ENCODE data around the gene FOXL2. TPM values are rescaled to one million over a fixed set of nuclear protein-coding genes. Genes with fewer than 3 reads are reported as not detected.

The FOXL2 gene
- total RNA-seq, 1 donor from 2014 or later, result not detected

DNA sequence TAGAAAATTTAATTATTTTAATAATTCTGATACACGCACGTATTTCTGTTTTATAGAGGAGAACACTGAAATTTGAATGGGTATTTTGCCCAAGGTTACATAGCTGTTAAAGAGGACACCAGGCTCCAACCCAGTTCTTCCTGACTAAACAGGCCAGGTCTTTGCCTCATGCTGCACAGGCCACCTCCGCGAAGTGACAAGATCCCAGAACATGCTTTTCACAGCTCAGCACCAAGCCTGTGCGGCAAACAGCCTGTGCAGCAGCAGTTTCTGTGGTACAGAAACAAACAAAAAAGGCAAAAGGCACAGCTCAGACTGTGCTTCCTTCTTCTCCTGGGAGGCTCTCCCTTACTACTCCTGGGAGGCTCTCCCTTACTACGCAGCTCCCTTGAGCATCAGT is 6.5 kb downstream of the FOXL2 start:
- H4K20me1 ChIP-seq (ENCODE audit: low read depth), result peaks cover 90% of the 10 kb centered on the region
- Mint-ChIP-seq H3K27me3 (ENCODE audit: insufficient read depth, low read depth) (peaks cover 92% of the 10 kb centered on the region), H3K4me3 (no peak overlapping the region), H3K4me1 (peaks cover 43% of the 10 kb centered on the region), H3K9me3 (no peaks in the 10 kb centered on the region), H3K36me3 (no peaks in the 10 kb centered on the region), H3K27ac (no peak overlapping the region)
- no peak overlapping the region for H3K9ac ChIP-seq
- H3K79me2 ChIP-seq (ENCODE audit: low read depth), result no peaks in the 10 kb centered on the region
- peaks cover 100% of the 10 kb centered on the region for H3K27me3 ChIP-seq
- H3K9me3 ChIP-seq (ENCODE audit: low read depth), result no peaks in the 10 kb centered on the region
- H3K4me1 ChIP-seq, result peaks cover 43% of the 10 kb centered on the region
- no peak overlapping the region for H3K4me2 ChIP-seq
- no peaks in the 10 kb centered on the region for H3K36me3 ChIP-seq
- no peak for DNase-seq (ENCODE audit: low spot score)
- no peak overlapping the region for H2AFZ ChIP-seq (replicated peaks)
- H3K27ac ChIP-seq, result no peak overlapping the region
- H3F3A ChIP-seq (ENCODE audit: low read depth), result peaks cover 38% of the 10 kb centered on the region
- TF ChIP-seq EZH2 (IDR thresholded peaks at IDR 0.05), result no peak
- no peak for TF ChIP-seq EZH2phosphoT487 (IDR thresholded peaks at IDR 0.05)
- TF ChIP-seq, protein P1, sequence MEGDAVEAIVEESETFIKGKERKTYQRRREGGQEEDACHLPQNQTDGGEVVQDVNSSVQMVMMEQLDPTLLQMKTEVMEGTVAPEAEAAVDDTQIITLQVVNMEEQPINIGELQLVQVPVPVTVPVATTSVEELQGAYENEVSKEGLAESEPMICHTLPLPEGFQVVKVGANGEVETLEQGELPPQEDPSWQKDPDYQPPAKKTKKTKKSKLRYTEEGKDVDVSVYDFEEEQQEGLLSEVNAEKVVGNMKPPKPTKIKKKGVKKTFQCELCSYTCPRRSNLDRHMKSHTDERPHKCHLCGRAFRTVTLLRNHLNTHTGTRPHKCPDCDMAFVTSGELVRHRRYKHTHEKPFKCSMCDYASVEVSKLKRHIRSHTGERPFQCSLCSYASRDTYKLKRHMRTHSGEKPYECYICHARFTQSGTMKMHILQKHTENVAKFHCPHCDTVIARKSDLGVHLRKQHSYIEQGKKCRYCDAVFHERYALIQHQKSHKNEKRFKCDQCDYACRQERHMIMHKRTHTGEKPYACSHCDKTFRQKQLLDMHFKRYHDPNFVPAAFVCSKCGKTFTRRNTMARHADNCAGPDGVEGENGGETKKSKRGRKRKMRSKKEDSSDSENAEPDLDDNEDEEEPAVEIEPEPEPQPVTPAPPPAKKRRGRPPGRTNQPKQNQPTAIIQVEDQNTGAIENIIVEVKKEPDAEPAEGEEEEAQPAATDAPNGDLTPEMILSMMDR (IDR thresholded peaks at IDR 0.05), result no peak
- H3K4me3 ChIP-seq, result no peak overlapping the region

DNA sequence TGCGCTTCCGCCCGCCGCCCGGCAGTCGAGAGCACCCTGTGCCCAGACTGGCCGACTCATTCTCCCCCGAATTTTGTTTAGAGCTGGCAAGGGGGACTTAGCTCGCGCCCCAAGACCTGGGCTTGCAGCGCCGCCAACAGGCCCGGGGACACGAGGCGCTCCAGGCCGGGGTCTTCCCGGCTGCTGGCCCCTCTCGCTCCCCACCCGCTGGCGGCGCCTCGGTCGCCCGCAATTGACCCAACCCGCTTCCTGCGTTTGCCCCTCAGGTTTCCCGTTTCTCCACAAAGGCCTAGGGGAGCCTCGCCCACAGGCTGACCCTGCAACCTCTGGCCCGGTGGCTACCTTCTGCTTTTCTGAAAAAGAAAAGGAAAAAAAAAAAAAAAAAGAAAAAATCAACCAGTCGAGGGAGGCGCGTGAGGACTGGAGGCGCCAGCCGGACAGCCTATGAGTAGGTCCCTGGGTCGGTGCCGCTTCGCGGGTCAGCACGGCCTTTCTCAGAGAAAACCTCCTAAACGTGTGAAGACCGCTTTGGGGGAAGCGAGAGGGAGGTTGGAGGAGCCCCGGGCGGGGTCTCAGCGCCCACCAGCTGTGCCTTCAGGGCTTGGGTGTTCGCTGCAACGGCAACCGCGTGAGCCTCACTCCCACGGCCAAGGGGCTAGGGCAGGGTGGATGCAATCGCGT is 7.2 kb downstream of the FOXL2 start:
- H4K20me1 ChIP-seq (ENCODE audit: low read depth), result peaks cover 84% of the 10 kb centered on the region
- TF ChIP-seq, protein P1 (IDR thresholded peaks at IDR 0.05), result peak; percentile 61
- TF ChIP-seq EZH2 (IDR thresholded peaks at IDR 0.05), result peak; percentile 79
- peak; percentile 87 for TF ChIP-seq EZH2phosphoT487 (IDR thresholded peaks at IDR 0.05)
- Mint-ChIP-seq H3K27me3 (ENCODE audit: insufficient read depth, low read depth) (peaks cover 90% of the 10 kb centered on the region), H3K27ac (no peak overlapping the region), H3K4me3 (peak overlapping the region; percentile 77), H3K9me3 (no peaks in the 10 kb centered on the region), H3K36me3 (no peaks in the 10 kb centered on the region), H3K4me1 (peaks cover 38% of the 10 kb centered on the region)
- H3K27me3 ChIP-seq, result peaks cover 100% of the 10 kb centered on the region
- peak overlapping the region; percentile 13 for H2AFZ ChIP-seq (replicated peaks)
- DNase-seq (ENCODE audit: low spot score), result peak; percentile 84
- H3K79me2 ChIP-seq (ENCODE audit: low read depth), result no peaks in the 10 kb centered on the region
- H3K36me3 ChIP-seq, result no peaks in the 10 kb centered on the region
- H3K4me1 ChIP-seq, result peaks cover 38% of the 10 kb centered on the region
- peaks cover 31% of the 10 kb centered on the region for H3F3A ChIP-seq (ENCODE audit: low read depth)
- no peaks in the 10 kb centered on the region for H3K9me3 ChIP-seq (ENCODE audit: low read depth)
- H3K9ac ChIP-seq, result no peak overlapping the region
- H3K4me2 ChIP-seq, result peak overlapping the region; percentile 68
- H3K4me3 ChIP-seq, result peak overlapping the region; percentile 33
- no peak overlapping the region for H3K27ac ChIP-seq

DNA sequence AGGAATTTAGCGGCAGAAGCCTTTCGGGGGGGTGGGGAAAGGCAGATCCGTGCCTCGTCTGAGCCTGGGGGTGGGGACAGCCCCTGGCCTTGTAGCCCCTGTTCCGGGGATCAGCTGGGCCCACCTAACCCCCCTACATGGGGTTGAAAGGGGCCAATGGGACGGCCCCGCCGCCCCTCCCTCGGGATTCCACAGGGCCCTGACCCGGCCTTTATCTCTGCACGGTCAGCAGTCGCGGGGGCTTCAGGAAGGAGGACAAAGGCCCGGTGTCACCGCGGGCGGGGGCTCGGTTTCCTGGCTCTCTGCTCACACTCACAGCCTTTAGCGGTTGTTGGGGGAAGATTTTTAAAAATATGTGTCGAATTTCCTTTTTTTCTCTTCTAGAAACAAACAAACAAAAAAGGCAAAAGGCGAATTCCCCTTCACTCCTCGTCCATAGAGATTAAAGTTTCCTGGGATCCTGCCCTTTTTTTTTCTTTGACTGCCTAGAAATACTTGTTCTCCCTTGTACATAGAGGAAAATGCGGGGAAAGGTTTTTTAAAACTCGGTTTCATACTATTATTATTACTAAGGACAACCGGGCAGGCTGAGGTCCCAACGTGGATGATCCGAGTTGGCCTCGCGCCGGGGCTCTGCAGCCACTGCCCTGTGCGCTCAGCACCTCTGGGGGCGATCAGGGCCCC is 7.9 kb downstream of the FOXL2 start:
- H3K79me2 ChIP-seq (ENCODE audit: low read depth), result no peaks in the 10 kb centered on the region
- H3K4me1 ChIP-seq, result peaks cover 31% of the 10 kb centered on the region
- no peak overlapping the region for H2AFZ ChIP-seq (replicated peaks)
- peak overlapping the region; percentile 68 for H3K4me2 ChIP-seq
- peak; percentile 55 for DNase-seq (ENCODE audit: low spot score)
- Mint-ChIP-seq H3K9me3 (no peaks in the 10 kb centered on the region), H3K36me3 (no peaks in the 10 kb centered on the region), H3K27ac (no peak overlapping the region), H3K27me3 (ENCODE audit: insufficient read depth, low read depth) (peaks cover 84% of the 10 kb centered on the region), H3K4me1 (peaks cover 33% of the 10 kb centered on the region), H3K4me3 (peak overlapping the region; percentile 77)
- no peaks in the 10 kb centered on the region for H3K9me3 ChIP-seq (ENCODE audit: low read depth)
- no peak overlapping the region for H3K27ac ChIP-seq
- H4K20me1 ChIP-seq (ENCODE audit: low read depth), result peaks cover 77% of the 10 kb centered on the region
- H3F3A ChIP-seq (ENCODE audit: low read depth), result peaks cover 26% of the 10 kb centered on the region
- peaks cover 100% of the 10 kb centered on the region for H3K27me3 ChIP-seq
- TF ChIP-seq EZH2phosphoT487 (IDR thresholded peaks at IDR 0.05) (no peak), EZH2 (IDR thresholded peaks at IDR 0.05) (no peak)
- TF ChIP-seq, protein P1 (IDR thresholded peaks at IDR 0.05), result no peak
- H3K4me3 ChIP-seq, result peak overlapping the region; percentile 33
- no peak overlapping the region for H3K9ac ChIP-seq
- H3K36me3 ChIP-seq, result no peaks in the 10 kb centered on the region

Measured in neural progenitor cell (in vitro differentiated cells).